Mesenchymal stem cell (in vitro differentiated cells and primary cell): ENCODE measurements around the gene SIM2.

Experiments used
- DNase-seq: peaks from one replicate; pipeline ENCODE4 v3.0.0-alpha.2; 2013
- H2AFZ ChIP-seq: one replicate; pipeline ENCODE4 v1.6.1; 2013; ENCODE audit warnings: low read depth, mild to moderate bottlenecking, control low read depth, inconsistent platforms, low read length, moderate library complexity
- H2AK5ac ChIP-seq: 2 replicates; pipeline ENCODE4 v1.6.1; 2013; ENCODE audit warnings: low read length, moderate library complexity, mild to moderate bottlenecking, inconsistent platforms; ENCODE audit not compliant: severe bottlenecking
- H2BK120ac ChIP-seq: one replicate; pipeline ENCODE4 v1.6.1; 2013; ENCODE audit warnings: low read depth, mild to moderate bottlenecking, inconsistent platforms, low read length, moderate library complexity
- H2BK12ac ChIP-seq, 2 experiments: one replicate each; pipeline ENCODE4 v1.6.1; 2013; ENCODE audit warnings: inconsistent platforms in 2 of 2, low read length in 2 of 2, mild to moderate bottlenecking in 2 of 2, moderate library complexity in 2 of 2, control low read depth in 1 of 2
- H2BK15ac ChIP-seq: one replicate; pipeline ENCODE4 v1.6.1; 2013; ENCODE audit warnings: mild to moderate bottlenecking, low read depth, inconsistent platforms; ENCODE audit not compliant: poor library complexity, severe bottlenecking
- H2BK5ac ChIP-seq: 2 replicates; pipeline ENCODE4 v1.6.1; 2013; ENCODE audit warnings: low read depth, mild to moderate bottlenecking, low read length, control low read depth, inconsistent platforms; ENCODE audit not compliant: poor library complexity, severe bottlenecking
- H3K14ac ChIP-seq, 2 experiments: one replicate each; pipeline ENCODE4 v1.6.1; 2013; ENCODE audit warnings: inconsistent platforms in 2 of 2, low read length in 2 of 2, control low read depth in 1 of 2, mild to moderate bottlenecking in 1 of 2, moderate library complexity in 1 of 2
- H3K18ac ChIP-seq, 2 experiments: one replicate each; pipeline ENCODE4 v1.6.1; 2013; ENCODE audit warnings: inconsistent platforms in 2 of 2, low read length in 2 of 2, control low read depth in 1 of 2, low read depth in 1 of 2, mild to moderate bottlenecking in 1 of 2
- H3K23ac ChIP-seq, 2 experiments: one replicate each; pipeline ENCODE4 v1.6.1; 2013; ENCODE audit warnings: inconsistent platforms in 2 of 2, low read length in 2 of 2, mild to moderate bottlenecking in 2 of 2, moderate library complexity in 2 of 2, control low read depth in 1 of 2
- H3K27ac ChIP-seq: 2 replicates; pipeline ENCODE4 v1.5.1; 2013; ENCODE audit warnings: mild to moderate bottlenecking, moderate library complexity, low read length, control low read depth, inconsistent platforms; ENCODE audit not compliant: poor library complexity, severe bottlenecking
- H3K27me3 ChIP-seq, 2 experiments: 2 replicates each; pipeline versions ENCODE4 v1.6.1 to v1.7.0; 2013; ENCODE audit warnings: low read length in 2 of 2, mild to moderate bottlenecking in 2 of 2, moderate library complexity in 2 of 2, control low read depth in 1 of 2, inconsistent platforms in 1 of 2; ENCODE audit not compliant: control insufficient read depth in 1 of 2, insufficient read depth in 1 of 2
- H3K36me3 ChIP-seq, 2 experiments: 2 replicates each; pipeline versions ENCODE4 v1.6.1 to v1.7.0; 2013; ENCODE audit warnings: low read length in 2 of 2, control low read depth in 1 of 2, inconsistent platforms in 1 of 2, low read depth in 1 of 2, mild to moderate bottlenecking in 1 of 2; ENCODE audit not compliant: insufficient read depth in 2 of 2, control insufficient read depth in 1 of 2
- H3K4ac ChIP-seq, 2 experiments: one replicate each; pipeline ENCODE4 v1.6.1; 2013; ENCODE audit warnings: inconsistent platforms in 2 of 2, low read length in 2 of 2, mild to moderate bottlenecking in 2 of 2, moderate library complexity in 2 of 2, control low read depth in 1 of 2, low read depth in 1 of 2
- H3K4me1 ChIP-seq: 2 replicates; pipeline ENCODE4 v1.6.1; 2013; ENCODE audit warnings: low read depth, low read length, control low read depth; ENCODE audit not compliant: control insufficient read depth, insufficient read depth
- H3K4me2 ChIP-seq: 2 replicates; pipeline ENCODE4 v1.6.1; 2013; ENCODE audit warnings: low read length, mild to moderate bottlenecking, inconsistent platforms; ENCODE audit not compliant: poor library complexity, severe bottlenecking
- H3K4me3 ChIP-seq, 2 experiments: 2 replicates each; pipeline versions ENCODE4 v1.5.1 to v1.7.0; 2013; ENCODE audit warnings: low read length in 2 of 2, mild to moderate bottlenecking in 2 of 2, control low read depth in 1 of 2, low read depth in 1 of 2; ENCODE audit not compliant: insufficient read depth in 1 of 2
- H3K79me1 ChIP-seq: replicated peaks from 2 replicates; pipeline ENCODE4 v1.6.1; 2013; ENCODE audit warnings: mild to moderate bottlenecking, control low read depth, low read length, inconsistent platforms; ENCODE audit not compliant: poor library complexity, severe bottlenecking
- H3K9ac ChIP-seq: 2 replicates; pipeline ENCODE4 v1.7.0; 2013; ENCODE audit warnings: mild to moderate bottlenecking, low read length, moderate library complexity
- H3K9me3 ChIP-seq: 2 replicates; pipeline ENCODE4 v1.7.0; 2013; ENCODE audit warnings: mild to moderate bottlenecking, low read length; ENCODE audit not compliant: control insufficient read depth
- H4K8ac ChIP-seq: one replicate; pipeline ENCODE4 v1.6.1; 2013; ENCODE audit warnings: inconsistent platforms, mild to moderate bottlenecking, low read length, moderate library complexity
- H4K91ac ChIP-seq: one replicate; pipeline ENCODE4 v1.6.1; 2013; ENCODE audit warnings: mild to moderate bottlenecking, low read length, inconsistent platforms
- whole genome bisulfite sequencing: methylation state at CpG from one replicate; pipeline ENCODE4 v1.1.7; 2013; ENCODE audit warnings: mixed read lengths; 5-methylcytosine and 5-hydroxymethylcytosine counted together

Gene SIM2

GRCh38 chr21:36786186-36786585 is 87.3 kb downstream of the SIM2 start:
- DNase-seq: no peak
- Histone ChIP-seq H3K4me2 (no peak overlapping the region), H3K27me3 (no peaks in the 10 kb centered on the region), H3K27ac (no peak overlapping the region), H2AFZ (no peak overlapping the region), H2BK5ac (no peak overlapping the region), H4K8ac (no peak overlapping the region), H3K9ac (no peak overlapping the region), H3K9me3 (no peaks in the 10 kb centered on the region), H3K4ac (no peak overlapping the region), H3K79me1 (peaks cover 4% of the 10 kb centered on the region), H4K91ac (no peak overlapping the region), H3K4me1 (peaks cover 7% of the 10 kb centered on the region), H3K36me3 (no peaks in the 10 kb centered on the region), H3K14ac (no peak overlapping the region), H2BK120ac (no peak overlapping the region), H2AK5ac (no peak overlapping the region), H3K23ac (no peak overlapping the region), H3K18ac (no peak overlapping the region), H2BK12ac (no peak overlapping the region), H3K4me3 (no peak overlapping the region), H2BK15ac (no peak overlapping the region)
- WGBS: 100% methylated on average over 2 of the region's 4 CpGs

- Histone ChIP-seq H2BK120ac (no peak overlapping the region), H3K18ac (no peak overlapping the region), H3K4ac (no peak overlapping the region), H4K8ac (no peak overlapping the region), H3K14ac (peak overlapping the region in 1 of 2 experiments; percentile 9), H3K27ac (no peak overlapping the region), H3K4me2 (no peak overlapping the region), H2AFZ (no peak overlapping the region), H3K36me3 (no peaks in the 10 kb centered on the region), H3K79me1 (peaks cover 6% of the 10 kb centered on the region), H3K27me3 (no peaks in the 10 kb centered on the region), H2AK5ac (no peak overlapping the region), H2BK5ac (no peak overlapping the region), H3K23ac (no peak overlapping the region), H3K9me3 (no peaks in the 10 kb centered on the region), H2BK15ac (no peak overlapping the region), H3K9ac (no peak overlapping the region), H4K91ac (no peak overlapping the region), H3K4me1 (peaks cover 7% of the 10 kb centered on the region), H2BK12ac (no peak overlapping the region), H3K4me3 (no peak overlapping the region)
- 68% methylated on average over 12 of the region's 12 CpGs for WGBS
- peak; percentile 31 for DNase-seq
Observed at GRCh38 chr21:36788120-36788638, 89.3 kb downstream of the SIM2 start.

GRCh38 chr21:36790616-36791015 is 91.7 kb downstream of the SIM2 start:
- no peak overlapping the region for H3K4ac ChIP-seq
- H4K91ac ChIP-seq: no peak overlapping the region
- no peak overlapping the region for H3K4me2 ChIP-seq
- H2BK15ac ChIP-seq: no peak overlapping the region
- no peaks in the 10 kb centered on the region for H3K9me3 ChIP-seq
- no peak overlapping the region for H3K23ac ChIP-seq
- peaks cover 6% of the 10 kb centered on the region for H3K79me1 ChIP-seq
- no peak overlapping the region for H3K27ac ChIP-seq
- no peak overlapping the region for H2AK5ac ChIP-seq
- H2BK5ac ChIP-seq: no peak overlapping the region
- H3K36me3 ChIP-seq: no peaks in the 10 kb centered on the region
- H3K14ac ChIP-seq: no peak overlapping the region
- no peak overlapping the region for H3K18ac ChIP-seq
- H2BK12ac ChIP-seq: no peak overlapping the region
- H3K4me3 ChIP-seq: no peak overlapping the region
- no peak overlapping the region for H4K8ac ChIP-seq
- DNase-seq: no peak
- no peak overlapping the region for H3K9ac ChIP-seq
- WGBS: 81% methylated on average over 7 of the region's 7 CpGs
- no peak overlapping the region for H2AFZ ChIP-seq
- no peak overlapping the region for H2BK120ac ChIP-seq
- no peaks in the 10 kb centered on the region for H3K27me3 ChIP-seq
- peaks cover 5% of the 10 kb centered on the region for H3K4me1 ChIP-seq

GRCh38 chr21:36791180-36791579 is 92.3 kb downstream of the SIM2 start:
- Histone ChIP-seq H3K18ac (no peak overlapping the region), H3K27me3 (no peaks in the 10 kb centered on the region), H4K91ac (no peak overlapping the region), H2AK5ac (no peak overlapping the region), H3K4ac (no peak overlapping the region), H3K4me2 (no peak overlapping the region), H4K8ac (no peak overlapping the region), H3K23ac (no peak overlapping the region), H3K14ac (no peak overlapping the region), H2BK120ac (no peak overlapping the region), H2BK12ac (no peak overlapping the region), H3K36me3 (no peaks in the 10 kb centered on the region), H3K9me3 (peaks cover 4% of the 10 kb centered on the region), H3K4me3 (no peak overlapping the region), H2BK15ac (no peak overlapping the region), H3K27ac (no peak overlapping the region), H3K79me1 (peaks cover 6% of the 10 kb centered on the region), H3K4me1 (peaks cover 5% of the 10 kb centered on the region), H2BK5ac (no peak overlapping the region), H3K9ac (no peak overlapping the region), H2AFZ (no peak overlapping the region)
- 98% methylated on average over 6 of the region's 10 CpGs for WGBS
- no peak for DNase-seq
